Peyer's patch (tissue), 4 donors: Measurements from ENCODE around the gene PXDC1. TPM values are rescaled to one million over a fixed set of nuclear protein-coding genes. Genes with fewer than 3 reads are reported as not detected.
A peak's percentile ranks its signal among the peaks of the same experiment; 100 is the strongest.

Source experiments
- DNase-seq, 3 donors: peaks; one replicate each; pipeline ENCODE4 v3.0.0-alpha.2; 2017 to 2019
- H3K27ac ChIP-seq, 4 donors: fragments of 200-600 bp; sonication (generic); one replicate each; pipeline ENCODE4 v1.5.1; 2016 to 2019
- H3K27me3 ChIP-seq, 2 donors: fragments of 200-600 bp; sonication (generic); one replicate each; pipeline ENCODE4 v1.5.1; 2019
- H3K36me3 ChIP-seq, 3 donors: fragments of 200-600 bp; sonication (generic); one replicate each; pipeline ENCODE4 v1.5.1; 2016 to 2019
- H3K4me1 ChIP-seq, 4 donors: fragments of 200-600 bp; sonication (generic); one replicate each; pipeline ENCODE4 v1.5.1; 2016 to 2019
- H3K4me3 ChIP-seq, 4 donors: fragments of 200-600 bp; sonication (generic); 1 replicate in 3 of 4; 2 replicates in 1 of 4; pipeline ENCODE4 v1.5.1; 2016 to 2019; ENCODE audit warnings: mild to moderate bottlenecking in 1 of 4
- H3K9me3 ChIP-seq, 4 donors: fragments of 200-600 bp; sonication (generic); one replicate each; pipeline ENCODE4 v1.5.1; 2016 to 2019; ENCODE audit warnings: mild to moderate bottlenecking in 1 of 4
- CTCF ChIP-seq, 6 experiments: fragments of 450-650 bp in 4 of 6; fragments of 200-600 bp in 2 of 6; sonication (generic) in 1 of 6; IDR thresholded peaks; one replicate each; pipeline ENCODE4 v1.5.1; 2017 to 2019; ENCODE audit warnings: antibody characterized with exemption in 6 of 6, mild to moderate bottlenecking in 3 of 6, moderate library complexity in 1 of 6
- POLR2A ChIP-seq, 2 donors: fragments of 450-650 bp; IDR thresholded peaks; one replicate each; pipeline ENCODE4 v1.5.1; 2017; ENCODE audit warnings: antibody characterized with exemption in 2 of 2, mild to moderate bottlenecking in 2 of 2, moderate library complexity in 2 of 2
- total RNA-seq, 4 donors: library from RNA; depleted of rRNA; stranded (reverse); fragments of >200 nt; gene quantifications; one replicate each; pipeline ENCODE4 v1.1.0, GENCODE V29; 2016

The PXDC1 gene
- total RNA-seq, 4 donors from 2014 or later, result 35.5 to 69.4 (median 61.1) TPM

- peaks cover 0 to 39% (median 0%) of the 10 kb centered on the region in 3 donors for H3K36me3 ChIP-seq
- TF ChIP-seq POLR2A (IDR thresholded peaks at IDR 0.05), result no peak
- no peak for TF ChIP-seq CTCF (IDR thresholded peaks at IDR 0.05)
- DNase-seq, result peak in 1 of 3 donors; percentile 34
- peaks cover 0 to 32% (median 0%) of the 10 kb centered on the region in 4 donors for H3K4me1 ChIP-seq
- H3K4me3 ChIP-seq, result no peak overlapping the region
- no peaks in the 10 kb centered on the region for H3K27me3 ChIP-seq
- no peaks in the 10 kb centered on the region for H3K9me3 ChIP-seq
- H3K27ac ChIP-seq, result no peak overlapping the region
Observed at GRCh38 chr6:3738381-3739131, 13.0 kb downstream of the PXDC1 start.

GRCh38 chr6:3737831-3738210 lies 13.7 kb downstream of the PXDC1 start:
- no peaks in the 10 kb centered on the region for H3K9me3 ChIP-seq
- peaks cover 0 to 25% (median 0%) of the 10 kb centered on the region in 4 donors for H3K4me1 ChIP-seq
- no peak for TF ChIP-seq CTCF (IDR thresholded peaks at IDR 0.05)
- no peak for TF ChIP-seq POLR2A (IDR thresholded peaks at IDR 0.05)
- H3K27ac ChIP-seq, result no peak overlapping the region
- peak in 1 of 3 donors; percentile 15 for DNase-seq
- no peak overlapping the region for H3K4me3 ChIP-seq
- H3K36me3 ChIP-seq, result peaks cover 0 to 39% (median 0%) of the 10 kb centered on the region in 3 donors
- no peaks in the 10 kb centered on the region for H3K27me3 ChIP-seq

GRCh38 chr6:3737149-3737830 lies 14.2 kb downstream of the PXDC1 start:
- Histone ChIP-seq H3K36me3 (peaks cover 0 to 39% (median 0%) of the 10 kb centered on the region in 3 donors), H3K4me1 (peaks cover 0 to 21% (median 0%) of the 10 kb centered on the region in 4 donors)

GRCh38 chr6:3735029-3735605 lies 16.4 kb downstream of the PXDC1 start:
- DNase-seq, result no peak
- peaks cover 0 to 45% (median 0%) of the 10 kb centered on the region in 3 donors for H3K36me3 ChIP-seq
- H3K27ac ChIP-seq, result no peak overlapping the region
- peaks cover 0 to under 1% (median 0%) of the 10 kb centered on the region in 4 donors for H3K4me1 ChIP-seq
- no peaks in the 10 kb centered on the region for H3K27me3 ChIP-seq
- no peak overlapping the region for H3K4me3 ChIP-seq
- no peak for TF ChIP-seq POLR2A (IDR thresholded peaks at IDR 0.05)
- no peak for TF ChIP-seq CTCF (IDR thresholded peaks at IDR 0.05)
- H3K9me3 ChIP-seq, result no peaks in the 10 kb centered on the region

More at GRCh38 chr6:3737149-3737830, 14.2 kb downstream of the PXDC1 start:
- no peak overlapping the region for H3K27ac ChIP-seq
- no peaks in the 10 kb centered on the region for H3K27me3 ChIP-seq
- H3K9me3 ChIP-seq, result no peaks in the 10 kb centered on the region
- no peak overlapping the region for H3K4me3 ChIP-seq
- DNase-seq, result peak in 1 of 3 donors; percentile 31
- TF ChIP-seq POLR2A (IDR thresholded peaks at IDR 0.05) (no peak), CTCF (IDR thresholded peaks at IDR 0.05) (no peak)

GRCh38 chr6:3734023-3734422 lies 17.5 kb downstream of the PXDC1 start:
- TF ChIP-seq POLR2A (IDR thresholded peaks at IDR 0.05) (no peak), CTCF (IDR thresholded peaks at IDR 0.05) (no peak)
- H3K27ac ChIP-seq, result no peak overlapping the region
- no peak for DNase-seq
- no peaks in the 10 kb centered on the region for H3K4me1 ChIP-seq
- H3K36me3 ChIP-seq, result peaks cover 0 to 50% (median 0%) of the 10 kb centered on the region in 3 donors
- no peaks in the 10 kb centered on the region for H3K27me3 ChIP-seq
- H3K4me3 ChIP-seq, result no peak overlapping the region
- H3K9me3 ChIP-seq, result no peaks in the 10 kb centered on the region
